ENCODE data around the gene MGAT5.

Gene MGAT5

DNA sequence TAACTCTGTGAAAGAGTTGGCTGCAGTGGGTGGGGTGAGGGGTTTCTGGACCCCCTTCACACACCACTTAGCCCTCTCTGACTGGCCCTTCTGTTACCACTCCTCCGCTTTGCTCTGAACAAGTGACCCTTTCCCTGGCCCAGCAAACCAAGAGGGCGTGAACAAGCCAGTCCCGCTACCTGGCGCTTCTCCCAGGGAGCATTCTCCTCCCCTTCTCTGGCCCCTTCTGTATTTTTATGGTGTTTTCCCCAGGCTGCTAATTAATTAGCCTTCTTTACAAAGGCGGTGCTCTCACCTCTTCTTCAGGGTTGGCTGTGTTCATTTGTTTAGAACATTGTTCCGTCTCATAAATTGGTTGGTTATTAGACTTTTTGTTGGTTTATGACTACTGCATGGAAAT, 180.1 kb downstream of the MGAT5 start:
- DNase-seq = no peak

DNA sequence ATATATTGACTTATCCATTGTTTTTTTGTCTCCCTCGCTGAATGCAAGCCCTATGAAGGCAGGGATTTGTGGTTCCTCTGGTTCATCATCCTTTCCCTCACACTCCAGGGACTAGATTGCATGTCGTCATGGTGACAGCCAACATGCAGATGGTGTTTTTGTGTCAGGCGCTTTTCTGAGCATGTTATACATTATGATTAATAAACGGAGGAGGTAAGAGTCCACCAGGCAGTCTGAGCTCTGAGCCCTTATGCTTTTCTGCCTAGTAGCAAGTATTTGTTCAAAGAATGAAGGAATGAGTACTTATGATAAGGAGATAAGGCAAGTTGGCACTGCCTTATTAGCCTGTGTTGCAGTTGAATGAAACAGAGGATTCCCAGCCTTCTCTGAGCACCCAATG, 181.6 kb downstream of the MGAT5 start:
- DNase-seq = no peak

DNA sequence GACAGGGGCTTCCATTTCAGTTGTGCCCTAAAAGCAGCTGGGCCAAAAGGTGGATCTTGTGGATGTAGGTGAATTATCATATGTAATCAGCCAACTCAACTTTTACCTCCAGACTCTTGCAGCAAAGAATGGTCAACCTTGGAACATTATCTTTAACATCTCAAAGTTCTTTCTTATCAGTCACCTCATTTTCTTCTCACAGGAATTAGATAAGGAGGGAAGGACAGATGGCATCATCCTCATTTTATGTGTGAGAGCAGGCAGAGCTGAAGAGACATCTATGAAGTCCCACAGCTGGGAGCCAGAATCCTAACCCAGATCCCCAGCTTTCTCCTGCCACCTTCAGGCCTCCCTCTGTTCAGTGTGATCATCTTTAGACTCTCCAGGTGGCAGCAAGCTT, 182.1 kb downstream of the MGAT5 start:
- DNase-seq = no peak

DNA sequence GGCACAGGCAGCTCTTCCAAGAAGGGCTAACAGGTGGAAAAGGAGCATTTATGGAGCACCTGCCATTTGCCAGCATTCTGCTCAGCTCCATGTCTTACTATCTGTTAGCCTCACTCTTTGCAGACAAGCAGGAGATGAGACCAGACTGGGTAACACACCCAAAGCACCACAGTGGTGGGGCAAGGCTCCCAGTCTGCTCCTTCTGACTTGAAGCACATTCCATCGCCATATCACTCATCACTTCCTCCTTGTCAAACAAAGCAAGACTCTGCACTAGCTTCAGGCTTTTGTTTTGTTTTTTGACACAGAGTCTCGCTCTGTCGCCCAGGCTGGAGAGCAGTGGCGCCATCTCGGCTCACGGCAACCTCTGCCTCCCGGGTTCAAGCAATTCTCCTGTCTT, 182.8 kb downstream of the MGAT5 start:
- no peak for DNase-seq

DNA sequence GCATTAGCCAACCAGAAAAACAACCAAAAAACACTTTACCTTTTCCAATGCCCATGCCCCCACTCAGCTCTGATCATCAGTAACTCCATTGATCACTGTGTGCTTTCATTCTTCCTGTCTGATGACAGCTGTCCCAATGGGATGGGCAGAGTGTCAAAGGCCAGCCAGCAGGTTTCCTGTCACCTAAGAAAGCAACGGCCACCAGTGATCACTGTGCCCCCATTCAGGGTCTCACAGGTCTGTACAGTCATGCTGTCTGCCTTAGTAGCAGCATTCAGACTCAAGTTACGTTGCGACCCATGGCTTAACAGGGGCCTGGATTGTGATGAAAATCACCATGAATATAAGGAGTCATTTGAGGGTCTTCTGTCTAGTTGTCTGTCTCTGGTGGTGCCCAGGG, 184.5 kb downstream of the MGAT5 start:
- no peak for DNase-seq

DNA sequence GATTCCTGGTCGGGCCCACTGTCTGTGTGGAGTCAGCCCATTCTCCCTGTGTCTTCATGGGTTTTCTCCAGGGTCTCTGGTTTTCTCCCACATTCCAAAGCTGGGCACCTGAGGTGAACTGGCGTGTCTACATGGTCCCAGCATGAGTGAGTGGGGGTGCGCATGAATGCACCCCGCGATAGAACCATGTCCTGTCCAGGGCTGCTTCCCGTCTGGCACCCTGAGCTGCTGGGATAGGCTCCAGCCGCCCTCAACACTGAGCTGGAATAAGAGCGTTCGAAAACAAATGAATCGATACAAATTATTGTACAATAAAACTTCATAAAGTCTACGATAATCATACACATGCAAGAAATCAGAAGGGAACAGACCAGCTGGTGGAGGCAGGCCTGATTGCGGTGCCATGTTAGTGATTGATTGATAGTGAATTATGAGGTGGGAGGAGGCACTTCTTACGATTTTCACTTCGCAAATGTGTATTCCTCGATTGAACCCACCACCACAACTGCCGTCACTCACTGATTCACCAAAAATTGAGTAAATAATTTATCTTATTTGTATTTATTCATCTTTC, 186.6 kb downstream of the MGAT5 start:
- DNase-seq = no peak

DNA sequence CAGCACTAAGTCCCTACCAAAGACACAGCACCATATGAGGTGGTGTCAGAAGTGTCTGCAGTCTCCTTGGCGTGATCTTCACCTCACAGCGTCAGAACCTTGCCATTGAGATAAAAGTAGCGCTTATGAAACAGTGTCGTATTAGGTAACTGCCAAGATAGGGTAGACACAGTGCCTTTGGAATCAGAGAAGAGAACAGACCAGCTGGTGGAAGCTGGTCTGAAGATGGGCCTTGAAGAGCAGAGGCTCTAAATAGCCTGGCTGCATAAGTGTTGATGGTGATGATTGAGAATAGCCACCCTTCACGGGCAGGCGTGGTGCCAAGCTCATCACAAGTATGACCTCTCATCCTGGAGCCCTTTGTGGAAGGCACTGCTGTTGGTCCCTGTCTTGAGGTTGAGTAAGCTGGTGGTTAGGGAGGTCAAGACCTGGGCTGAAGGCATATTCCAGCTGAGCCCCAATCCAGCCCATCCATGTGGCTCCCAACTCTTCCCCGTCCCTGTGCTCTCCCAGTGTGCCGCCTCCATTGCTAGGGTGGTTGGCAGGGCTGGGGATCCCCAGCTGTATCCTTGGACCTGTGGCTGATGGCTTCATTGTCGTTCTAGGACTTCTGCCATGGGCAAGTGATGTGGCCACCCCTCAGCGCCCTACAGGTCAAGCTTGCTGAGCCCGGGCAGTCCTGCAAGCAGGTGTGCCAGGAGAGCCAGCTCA, 187.4 kb downstream of the MGAT5 start:
- no peak for DNase-seq

DNA sequence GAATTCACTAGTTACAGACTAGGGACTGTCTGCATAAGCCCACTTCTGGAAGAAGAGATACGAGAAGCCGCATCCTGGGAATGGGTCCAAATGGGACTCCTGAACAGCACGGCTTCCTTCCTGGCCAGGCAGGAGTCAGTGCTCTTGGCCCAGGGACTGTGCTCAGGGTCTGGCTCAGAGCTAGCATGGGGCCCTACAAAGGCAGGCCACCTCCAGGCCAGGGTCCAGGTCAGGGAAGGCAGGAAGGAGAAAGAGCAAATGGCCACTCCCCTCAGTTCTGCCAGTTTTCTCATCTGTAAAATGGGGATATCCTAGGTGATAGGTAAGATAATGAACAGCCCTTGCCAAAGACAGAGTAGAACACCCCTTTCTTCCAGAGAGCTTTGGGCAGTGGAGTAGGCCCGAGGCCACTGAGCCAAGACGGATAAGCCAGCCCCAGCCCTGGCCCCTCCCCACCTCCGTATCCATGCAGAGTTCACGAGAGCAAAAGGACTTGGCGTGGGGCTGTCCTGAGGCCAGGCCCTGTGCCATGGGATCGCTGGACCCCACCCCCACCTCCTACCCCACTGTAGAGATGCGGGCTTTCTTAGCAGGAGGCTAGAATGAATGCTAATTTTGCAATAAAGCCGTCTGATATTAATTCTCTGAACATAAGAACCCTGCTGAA, 190.1 kb downstream of the MGAT5 start:
- DNase-seq = no peak

DNA sequence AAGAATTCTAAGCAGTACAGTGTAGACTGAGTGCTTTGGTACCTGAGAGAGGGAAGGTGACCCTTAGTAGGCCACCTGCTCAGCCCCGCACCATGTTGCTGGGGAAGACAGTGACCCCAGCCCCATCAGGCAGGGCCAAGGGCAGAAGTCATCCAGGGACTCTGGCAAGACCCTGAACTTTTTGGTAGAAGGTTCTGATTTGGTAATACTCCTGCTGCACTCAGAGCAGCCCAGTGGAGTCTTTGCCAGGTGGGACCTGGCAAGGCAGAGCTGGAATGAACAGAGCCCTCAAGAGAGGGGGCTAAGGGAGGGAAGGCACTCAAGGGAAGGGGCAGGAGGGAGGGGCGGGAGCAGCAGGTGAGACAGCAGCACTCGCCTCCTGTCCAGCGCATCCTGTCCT, 191.2 kb downstream of the MGAT5 start:
- no peak for DNase-seq

DNA sequence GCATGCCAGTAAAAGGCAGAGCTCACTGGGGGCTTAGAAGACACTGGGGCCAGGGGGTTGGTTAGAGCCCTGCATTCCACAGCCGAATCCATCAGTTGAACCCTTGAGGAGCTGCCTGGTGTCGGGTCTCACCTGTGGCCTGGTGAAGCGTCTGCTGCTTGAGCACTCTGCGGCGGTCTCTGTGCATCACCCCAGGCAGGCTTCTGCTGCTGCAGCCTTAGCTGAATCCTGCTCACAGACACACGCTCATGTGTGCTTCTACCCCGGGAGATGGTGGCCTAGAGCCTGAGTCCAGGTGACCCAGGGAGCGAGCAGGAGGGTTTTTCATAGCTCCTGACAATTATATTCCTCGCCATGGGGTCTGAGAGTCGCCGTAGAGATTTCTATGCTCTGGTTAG, 192.1 kb downstream of the MGAT5 start:
- no peak for DNase-seq

DNA sequence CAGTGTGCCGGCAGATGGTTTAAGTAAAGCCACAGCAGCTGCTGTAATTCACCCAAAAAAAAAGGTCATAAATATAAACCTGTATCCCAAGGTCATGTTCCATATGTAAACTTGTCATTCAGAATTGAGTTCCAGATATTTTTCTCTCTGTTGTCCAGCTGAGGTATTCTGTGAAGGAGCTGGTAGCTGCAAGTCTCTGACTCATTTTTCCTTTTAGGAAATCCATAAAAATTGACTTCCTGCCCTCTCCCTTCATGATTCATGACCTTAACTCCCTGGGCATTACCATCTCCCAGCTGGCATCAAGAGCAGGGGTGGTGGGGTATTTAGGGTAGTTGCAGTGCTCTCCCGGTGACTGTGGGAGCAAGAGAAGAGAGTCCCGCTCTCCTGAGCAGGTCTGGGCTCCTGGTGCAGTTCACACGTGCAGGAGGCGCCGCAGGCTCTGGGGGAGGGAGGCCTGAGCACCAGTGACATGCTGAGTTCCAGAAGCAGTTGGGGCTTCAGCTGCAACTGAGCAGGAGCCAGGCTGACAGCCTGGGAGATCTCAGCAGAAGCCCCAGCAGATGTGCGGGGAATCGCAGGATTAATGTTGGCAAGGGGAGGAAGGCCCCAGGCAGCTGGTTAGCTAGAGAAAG, 192.6 kb downstream of the MGAT5 start:
- no peak for DNase-seq

DNA sequence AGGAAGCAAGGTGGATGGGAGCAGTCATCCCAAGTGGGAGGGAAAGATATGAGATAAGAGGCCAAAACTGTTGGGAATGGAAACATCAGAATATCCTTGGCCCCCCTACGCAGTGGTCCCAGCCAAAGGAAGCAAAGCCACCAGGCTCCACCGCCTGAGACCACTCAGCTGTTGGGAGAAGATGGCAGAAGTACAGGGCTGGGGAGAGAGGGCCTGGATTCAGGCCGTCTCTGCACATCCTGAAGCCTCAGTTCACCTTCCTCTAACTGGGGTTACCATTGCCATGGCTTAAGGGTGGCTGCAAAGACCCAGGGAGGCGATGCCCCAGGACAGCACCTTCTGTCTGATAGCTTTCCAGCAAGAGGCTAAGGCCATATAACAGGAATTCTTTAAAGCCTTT, 193.8 kb downstream of the MGAT5 start:
- DNase-seq = no peak

DNA sequence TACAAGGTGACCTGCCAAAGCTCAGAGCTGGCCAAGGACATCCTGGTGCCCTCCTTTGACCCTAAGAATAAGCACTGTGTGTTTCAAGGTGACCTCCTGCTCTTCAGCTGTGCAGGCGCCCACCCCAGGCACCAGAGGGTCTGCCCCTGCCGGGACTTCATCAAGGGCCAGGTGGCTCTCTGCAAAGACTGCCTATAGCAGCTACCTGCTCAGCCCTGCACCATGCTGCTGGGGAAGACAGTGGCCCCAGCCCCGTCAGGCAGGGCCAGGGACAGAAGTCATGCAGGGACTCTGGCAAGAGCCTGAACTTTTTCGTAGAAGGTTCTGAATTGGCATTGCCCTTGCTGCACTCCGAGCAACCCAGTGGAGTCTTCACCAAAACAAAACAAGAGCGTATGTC, 194.8 kb downstream of the MGAT5 start:
- no peak for DNase-seq

DNA sequence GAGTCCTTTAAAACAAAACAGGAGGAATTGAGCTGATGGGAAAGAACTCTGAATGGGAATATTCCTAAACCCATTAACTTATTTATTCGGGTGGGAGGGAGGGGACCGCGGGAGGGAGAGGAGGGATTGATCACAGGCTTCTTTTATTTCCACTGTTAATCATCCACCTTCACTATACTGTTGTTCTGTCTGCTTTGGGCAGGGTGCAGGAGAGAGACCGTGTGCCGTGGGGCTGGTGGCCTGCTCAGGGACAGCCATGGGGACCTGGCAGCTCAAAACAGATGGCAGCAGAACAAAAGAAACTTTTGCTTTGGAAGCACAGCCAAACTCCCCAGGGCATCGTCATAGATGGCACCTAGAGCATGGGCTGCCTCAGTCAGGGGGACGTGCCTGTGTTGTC, 195.3 kb downstream of the MGAT5 start:
- no peak for DNase-seq

DNA sequence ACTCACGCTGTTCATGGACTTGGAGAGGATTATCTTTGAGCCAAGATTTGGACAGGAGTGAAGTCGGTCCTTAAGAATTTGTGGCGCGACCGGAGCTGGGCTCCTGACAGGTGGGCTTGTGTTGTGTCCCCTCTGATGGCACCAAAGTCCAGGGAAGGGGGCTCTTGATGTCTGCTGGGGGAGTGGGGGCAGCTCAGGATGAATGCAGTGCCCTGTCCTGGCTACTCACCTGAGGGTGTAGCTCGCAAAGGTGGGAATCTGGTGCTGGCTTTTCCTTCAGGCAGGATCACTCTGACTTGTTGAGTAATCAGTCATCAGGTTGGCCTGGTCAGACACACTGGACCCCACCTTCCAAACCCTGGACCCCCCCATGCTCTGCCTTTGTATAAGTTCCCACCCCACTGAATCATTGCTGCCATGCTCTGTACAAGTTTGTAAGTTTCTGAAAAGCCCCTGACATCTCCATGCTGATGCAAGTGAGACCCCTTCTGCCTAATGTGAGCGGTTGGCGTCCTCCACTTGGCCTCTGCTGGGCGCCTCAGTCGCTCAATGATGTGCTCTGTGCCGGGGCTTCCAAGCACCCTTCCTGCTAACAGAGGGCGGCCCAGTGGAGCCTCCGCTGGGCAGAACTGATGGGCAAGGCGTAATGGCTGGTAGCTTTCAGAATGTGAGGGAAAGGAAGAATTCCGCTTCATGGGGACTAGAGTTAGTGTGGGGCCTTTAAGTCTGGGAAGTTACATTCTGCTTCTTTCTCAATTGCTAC, 196.1 kb downstream of the MGAT5 start:
- no peak for DNase-seq

DNA sequence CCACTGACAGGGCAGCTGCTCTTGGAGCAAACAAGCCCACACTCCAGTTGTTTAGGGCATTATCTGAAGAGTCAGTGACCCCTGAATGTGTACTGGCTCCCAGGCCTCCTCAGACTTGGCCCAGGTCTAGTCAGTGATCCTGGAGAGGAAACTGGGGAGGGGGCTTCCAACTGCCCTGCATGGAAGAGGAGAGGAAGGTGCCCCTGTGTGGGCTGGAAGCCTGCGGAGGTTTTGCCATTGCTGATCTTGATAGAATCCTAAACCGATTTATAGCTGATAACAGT, 197.4 kb downstream of the MGAT5 start:
- no peak for DNase-seq

DNA sequence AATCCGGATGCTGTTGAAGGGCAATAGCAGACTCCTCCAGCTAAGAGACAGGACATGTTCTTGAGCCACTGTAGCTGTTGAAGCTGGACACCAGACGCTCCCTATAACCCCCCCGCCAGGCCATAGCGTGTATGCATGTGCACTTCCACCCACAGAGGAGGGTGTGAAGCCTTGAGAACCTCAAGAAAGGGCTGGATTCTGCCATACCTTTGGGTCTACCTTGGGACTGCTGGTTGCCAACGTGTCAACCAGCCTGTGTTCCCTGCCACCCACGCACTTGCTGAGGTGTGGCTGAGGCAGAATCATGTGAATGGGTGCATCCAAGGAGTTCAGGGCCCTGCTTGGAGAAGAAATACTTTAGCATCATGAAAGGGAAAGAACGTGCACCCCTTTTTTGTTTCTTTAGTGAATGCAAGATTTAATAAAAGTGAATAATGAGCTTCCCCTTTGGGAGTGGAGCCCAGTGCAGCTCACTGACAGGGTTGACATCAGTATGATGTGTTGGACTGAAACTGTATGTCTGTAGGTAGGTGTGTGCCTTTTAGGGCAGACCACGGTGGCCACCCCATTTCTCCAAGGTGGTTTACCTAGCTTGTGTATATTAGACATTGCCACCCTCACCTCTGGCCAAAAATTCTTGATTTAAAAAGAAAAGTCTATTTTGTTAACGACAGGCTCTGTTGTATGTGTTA, 198.3 kb downstream of the MGAT5 start:
- DNase-seq = no peak

DNA sequence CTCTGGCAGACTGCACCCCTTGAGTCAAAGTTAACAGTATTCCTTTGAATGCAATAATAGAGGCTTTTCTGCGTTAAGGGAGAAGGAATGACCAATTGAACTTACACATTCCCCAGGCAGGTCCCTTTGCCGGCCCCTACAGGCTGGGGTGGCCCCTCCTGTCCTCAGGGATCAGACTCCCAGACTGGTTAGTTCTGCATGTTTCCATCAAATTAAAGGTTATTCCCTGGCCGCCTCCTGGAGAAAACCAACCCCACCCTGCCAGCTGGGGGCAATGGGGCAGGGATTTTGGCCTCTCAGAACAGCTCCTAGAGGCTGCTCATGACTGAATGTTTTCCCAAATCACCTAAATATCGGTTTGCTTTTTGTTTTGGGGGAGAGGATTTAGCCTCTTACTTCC, 199.6 kb downstream of the MGAT5 start:
- no peak for DNase-seq

DNA sequence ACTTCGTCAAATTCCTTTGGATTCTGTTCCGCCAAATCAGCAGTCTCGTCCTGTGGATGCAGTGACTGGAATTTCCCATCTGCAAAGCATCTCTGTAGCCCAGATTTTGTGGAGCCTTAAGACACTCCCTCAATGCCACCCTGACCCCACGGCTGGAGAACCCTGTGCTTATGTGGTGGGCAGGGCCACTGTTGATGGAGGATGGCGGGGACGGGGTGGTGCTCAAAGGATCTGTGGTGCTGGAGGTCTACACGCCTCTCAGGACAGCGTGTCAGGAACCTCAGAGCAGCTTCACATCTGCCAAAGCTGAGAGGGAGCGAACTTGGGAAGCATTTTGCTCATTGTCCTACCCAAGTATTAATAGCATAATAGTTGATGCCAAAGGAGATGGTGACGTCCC, 200.1 kb downstream of the MGAT5 start:
- no peak for DNase-seq

DNA sequence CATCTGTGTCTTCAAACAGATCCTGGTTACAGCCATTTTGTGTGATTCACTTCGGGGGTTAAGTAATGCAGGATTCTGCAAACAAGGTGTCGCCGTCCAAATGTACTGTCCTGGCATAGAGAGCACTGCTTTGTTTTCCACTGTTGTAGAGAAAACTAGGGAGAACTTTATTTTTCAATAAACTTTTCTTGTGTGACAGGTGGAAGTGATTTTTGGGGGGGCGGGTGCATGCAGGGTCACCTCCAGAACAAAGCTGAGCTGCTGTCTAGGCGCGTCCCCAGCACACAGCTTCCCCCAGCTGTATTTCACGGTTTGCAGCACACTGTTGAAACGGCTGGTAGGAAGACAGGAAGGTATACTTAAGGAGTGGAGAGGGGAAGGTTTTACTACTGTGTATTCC, 200.6 kb downstream of the MGAT5 start:
- no peak for DNase-seq

DNA sequence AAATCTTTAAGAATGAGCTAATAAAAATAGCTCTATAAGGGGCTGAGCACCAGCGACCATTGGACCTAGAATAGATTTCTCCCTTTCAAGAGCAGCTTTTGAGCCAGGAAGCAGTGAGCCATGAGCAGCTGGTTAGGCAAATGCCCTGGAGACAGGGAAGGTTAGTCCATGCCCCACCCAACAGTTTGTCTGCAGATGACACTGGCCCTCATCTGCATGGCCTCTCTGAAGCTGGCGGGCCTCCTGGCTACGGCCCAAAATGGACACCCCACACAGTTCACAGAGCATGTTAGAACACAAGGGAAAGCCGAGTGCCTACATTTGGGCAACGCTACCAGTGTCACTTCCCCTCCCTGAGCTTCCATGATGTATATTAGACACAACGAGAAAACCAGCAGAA, 201.1 kb downstream of the MGAT5 start:
- DNase-seq = no peak

DNA sequence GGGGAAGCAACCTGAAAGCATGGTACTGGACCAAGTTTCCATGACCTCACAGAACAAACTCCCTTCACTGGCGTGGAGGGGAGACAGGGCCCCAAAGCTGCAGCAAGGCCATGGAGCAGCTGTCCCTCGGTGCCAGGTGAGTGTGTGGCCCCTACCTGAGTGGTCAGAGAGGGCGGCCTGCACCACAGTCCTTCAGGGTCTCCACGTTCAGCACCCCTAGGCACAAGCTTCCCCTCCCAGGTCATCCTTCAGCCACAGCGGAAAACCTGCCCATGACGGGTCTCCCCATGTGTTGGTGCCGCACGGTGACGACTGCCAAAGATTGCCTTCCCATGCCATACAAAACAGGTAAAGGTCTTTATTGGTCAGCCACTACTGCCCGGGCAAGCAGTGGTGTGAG, 201.6 kb downstream of the MGAT5 start:
- no peak for DNase-seq

DNA sequence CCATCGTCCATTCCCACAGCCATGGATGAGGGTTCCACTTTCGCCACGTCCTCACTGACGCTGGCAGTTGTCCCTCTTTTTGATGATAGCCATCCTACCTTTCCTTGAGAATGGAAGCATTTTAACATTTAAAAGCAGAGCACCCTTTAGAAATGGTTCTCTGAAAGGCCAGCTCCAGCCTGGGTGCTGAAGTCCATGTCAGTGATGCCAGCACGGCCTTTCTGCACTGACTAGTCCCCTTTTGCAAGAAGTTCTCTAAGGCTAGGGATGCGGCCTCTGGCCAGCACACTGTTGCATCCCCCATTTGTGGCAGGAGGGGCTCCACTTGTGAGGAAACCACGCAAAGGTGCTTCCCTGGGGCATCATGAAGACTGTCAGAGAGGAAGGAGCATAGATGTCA, 203.5 kb downstream of the MGAT5 start:
- DNase-seq = no peak

Data from activated naive CD4-positive, alpha-beta T cell treated with Interleukin-2 at 50 U/mL for 16 hours (primary cell).